RWPE2 (cell line): ENCODE measurements around the gene OR51V1.

Experiments used
- ATAC-seq: fragments of 200-7000 bp; cut with Tn5 transposase; 3 replicates; pipeline ENCODE4 v1.9.1; 2021; ENCODE audit warnings: low read depth
- DNase-seq: peaks from one replicate; pipeline ENCODE4 v3.0.0-alpha.2; 2020; ENCODE audit warnings: low spot score
- H3K27ac ChIP-seq: fragments of 450-650 bp; 2 replicates; pipeline ENCODE4 v1.5.1; 2017; ENCODE audit warnings: mild to moderate bottlenecking; ENCODE audit not compliant: poor library complexity, severe bottlenecking
- H3K27me3 ChIP-seq: fragments of 250-450 bp; sonication (Bioruptor Pico); 2 replicates; pipeline ENCODE4 v1.5.1; 2021; ENCODE audit warnings: mild to moderate bottlenecking, moderate library complexity; ENCODE audit not compliant: insufficient read depth, poor library complexity, severe bottlenecking
- H3K36me3 ChIP-seq: fragments of 250-450 bp; sonication (Bioruptor Pico); 2 replicates; pipeline ENCODE4 v1.5.1; 2020; ENCODE audit warnings: low read depth, mild to moderate bottlenecking, moderate library complexity
- H3K4me1 ChIP-seq: fragments of 250-450 bp; sonication (Bioruptor Pico); 2 replicates; pipeline ENCODE4 v1.5.1; 2021; ENCODE audit warnings: mild to moderate bottlenecking, moderate library complexity; ENCODE audit not compliant: insufficient read depth, poor library complexity, severe bottlenecking
- H3K4me3 ChIP-seq: fragments of 250-450 bp; sonication (Bioruptor Pico); 2 replicates; pipeline ENCODE4 v1.5.1; 2021; ENCODE audit warnings: mild to moderate bottlenecking, moderate library complexity; ENCODE audit not compliant: severe bottlenecking
- H3K9me3 ChIP-seq: fragments of 250-450 bp; sonication (Bioruptor Pico); 2 replicates; pipeline ENCODE4 v1.5.1; 2021; ENCODE audit warnings: mild to moderate bottlenecking, moderate library complexity; ENCODE audit not compliant: severe bottlenecking
- CTCF ChIP-seq: fragments of 450-650 bp; IDR thresholded peaks from one replicate; pipeline ENCODE4 v1.5.1; 2017; ENCODE audit warnings: mild to moderate bottlenecking, moderate library complexity; ENCODE audit not compliant: poor library complexity, severe bottlenecking

Gene OR51V1

GRCh38 chr11:5240458-5240857 lies 40.0 kb upstream of the OR51V1 start:
- no peaks in the 10 kb centered on the region for H3K4me1 ChIP-seq
- no peak for ATAC-seq
- DNase-seq, result no peak
- no peak overlapping the region for H3K4me3 ChIP-seq
- peaks cover 4% of the 10 kb centered on the region for H3K27me3 ChIP-seq
- no peaks in the 10 kb centered on the region for H3K36me3 ChIP-seq
- H3K9me3 ChIP-seq, result no peaks in the 10 kb centered on the region
- no peak for TF ChIP-seq CTCF
- no peak overlapping the region for H3K27ac ChIP-seq

GRCh38 chr11:5240056-5240455 lies 39.6 kb upstream of the OR51V1 start:
- peaks cover 4% of the 10 kb centered on the region for H3K27me3 ChIP-seq
- no peak for TF ChIP-seq CTCF

GRCh38 chr11:5239046-5239445 lies 38.6 kb upstream of the OR51V1 start:
- Histone ChIP-seq H3K9me3 (no peaks in the 10 kb centered on the region), H3K4me1 (no peaks in the 10 kb centered on the region), H3K36me3 (no peaks in the 10 kb centered on the region), H3K27ac (no peak overlapping the region), H3K27me3 (peaks cover 4% of the 10 kb centered on the region), H3K4me3 (no peak overlapping the region)
- DNase-seq, result no peak
- TF ChIP-seq CTCF, result no peak
- ATAC-seq, result no peak

More at GRCh38 chr11:5240056-5240455, 39.6 kb upstream of the OR51V1 start:
- no peaks in the 10 kb centered on the region for H3K36me3 ChIP-seq
- H3K9me3 ChIP-seq, result no peaks in the 10 kb centered on the region
- no peak overlapping the region for H3K27ac ChIP-seq
- no peak for ATAC-seq
- H3K4me1 ChIP-seq, result no peaks in the 10 kb centered on the region
- H3K4me3 ChIP-seq, result no peak overlapping the region
- DNase-seq, result no peak

- Histone ChIP-seq H3K4me1 (no peaks in the 10 kb centered on the region), H3K4me3 (no peak overlapping the region), H3K27me3 (peaks cover 4% of the 10 kb centered on the region), H3K36me3 (no peaks in the 10 kb centered on the region), H3K9me3 (no peaks in the 10 kb centered on the region), H3K27ac (no peak overlapping the region)
- TF ChIP-seq CTCF, result no peak
- ATAC-seq, result no peak
- DNase-seq, result no peak
These were observed 38.0 kb upstream of the OR51V1 start for GRCh38 chr11:5238486-5238885.

- peaks cover 4% of the 10 kb centered on the region for H3K27me3 ChIP-seq
- no peak overlapping the region for H3K4me3 ChIP-seq
- no peaks in the 10 kb centered on the region for H3K4me1 ChIP-seq
- DNase-seq (no peak), ATAC-seq (no peak)
- H3K27ac ChIP-seq, result no peak overlapping the region
- no peak for TF ChIP-seq CTCF
- H3K36me3 ChIP-seq, result no peaks in the 10 kb centered on the region
- no peaks in the 10 kb centered on the region for H3K9me3 ChIP-seq
These were observed 36.9 kb upstream of the OR51V1 start for GRCh38 chr11:5237420-5237819.
